Mammary epithelial cell (primary cell): ENCODE data around the gene DCDC2C.

Source experiments
- CTCF ChIP-seq, 2 donors: IDR thresholded peaks in 1 of 2; conservative IDR thresholded peaks in 1 of 2; 2 replicates each; pipeline ENCODE4 v1.5.1; 2011 to 2012; ENCODE audit warnings: inconsistent platforms in 2 of 2, low read length in 2 of 2, mild to moderate bottlenecking in 2 of 2, control low read depth in 1 of 2, low read depth in 1 of 2; ENCODE audit not compliant: insufficient read depth in 1 of 2; ENCODE audit errors: extremely low read depth in 1 of 2
- EZH2 ChIP-seq: IDR thresholded peaks from 2 replicates; pipeline ENCODE4 v1.6.1; 2012; ENCODE audit warnings: low read length, inconsistent platforms, borderline replicate concordance

- no peak for TF ChIP-seq CTCF (conservative IDR thresholded peaks at IDR 0.05 in 1 of 2, IDR thresholded peaks at IDR 0.05 in 1 of 2; ENCODE audit: extremely low read depth in 1 of 2, insufficient read depth in 1 of 2, low read depth in 1 of 2, low read length in 2 of 2)
- TF ChIP-seq EZH2: no peak
These were observed 33.0 kb upstream of the DCDC2C start for GRCh38 chr2:3670376-3670775.
